ENCODE results near the gene P2RX7.

Gene P2RX7

DNA sequence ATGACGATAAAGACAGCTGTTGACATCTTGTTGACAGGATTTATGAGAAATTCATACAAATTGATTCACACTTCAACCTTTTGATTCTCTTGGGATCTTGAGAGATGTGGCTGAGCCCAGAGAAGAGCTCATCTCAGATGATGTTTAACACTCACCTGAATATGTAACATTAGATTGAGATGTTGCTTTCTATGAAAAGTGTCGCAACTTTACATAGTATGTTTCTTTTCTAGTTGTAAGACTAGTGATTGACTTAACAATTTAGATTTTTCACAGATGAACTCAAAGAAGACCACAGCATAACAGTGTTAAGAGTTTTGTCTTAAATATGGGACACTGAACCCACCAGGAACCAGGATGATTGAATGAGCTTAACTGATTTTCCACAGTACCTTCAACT, 40.6 kb upstream of the P2RX7 start:
- ChIA-PET CTCF (interaction anchor here (1.1 to 4.6 kb wide), 4 partner anchors 32 to 509 kb away, joined by 3 to 25 read pairs (median 5); no protein-coding TSS in a partner anchor), POLR2A (interaction anchor here (0.7 kb wide), 1 partner anchor 32 kb away, joined by 3 read pairs; no protein-coding TSS in a partner anchor)
- no peak for DNase-seq (ENCODE audit: extremely low spot score)
- TF ChIP-seq, protein P1, sequence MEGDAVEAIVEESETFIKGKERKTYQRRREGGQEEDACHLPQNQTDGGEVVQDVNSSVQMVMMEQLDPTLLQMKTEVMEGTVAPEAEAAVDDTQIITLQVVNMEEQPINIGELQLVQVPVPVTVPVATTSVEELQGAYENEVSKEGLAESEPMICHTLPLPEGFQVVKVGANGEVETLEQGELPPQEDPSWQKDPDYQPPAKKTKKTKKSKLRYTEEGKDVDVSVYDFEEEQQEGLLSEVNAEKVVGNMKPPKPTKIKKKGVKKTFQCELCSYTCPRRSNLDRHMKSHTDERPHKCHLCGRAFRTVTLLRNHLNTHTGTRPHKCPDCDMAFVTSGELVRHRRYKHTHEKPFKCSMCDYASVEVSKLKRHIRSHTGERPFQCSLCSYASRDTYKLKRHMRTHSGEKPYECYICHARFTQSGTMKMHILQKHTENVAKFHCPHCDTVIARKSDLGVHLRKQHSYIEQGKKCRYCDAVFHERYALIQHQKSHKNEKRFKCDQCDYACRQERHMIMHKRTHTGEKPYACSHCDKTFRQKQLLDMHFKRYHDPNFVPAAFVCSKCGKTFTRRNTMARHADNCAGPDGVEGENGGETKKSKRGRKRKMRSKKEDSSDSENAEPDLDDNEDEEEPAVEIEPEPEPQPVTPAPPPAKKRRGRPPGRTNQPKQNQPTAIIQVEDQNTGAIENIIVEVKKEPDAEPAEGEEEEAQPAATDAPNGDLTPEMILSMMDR (IDR thresholded peaks at IDR 0.05; ENCODE audit: control extremely low read depth, extremely low read depth, low read depth, missing control alignments), result no peak

DNA sequence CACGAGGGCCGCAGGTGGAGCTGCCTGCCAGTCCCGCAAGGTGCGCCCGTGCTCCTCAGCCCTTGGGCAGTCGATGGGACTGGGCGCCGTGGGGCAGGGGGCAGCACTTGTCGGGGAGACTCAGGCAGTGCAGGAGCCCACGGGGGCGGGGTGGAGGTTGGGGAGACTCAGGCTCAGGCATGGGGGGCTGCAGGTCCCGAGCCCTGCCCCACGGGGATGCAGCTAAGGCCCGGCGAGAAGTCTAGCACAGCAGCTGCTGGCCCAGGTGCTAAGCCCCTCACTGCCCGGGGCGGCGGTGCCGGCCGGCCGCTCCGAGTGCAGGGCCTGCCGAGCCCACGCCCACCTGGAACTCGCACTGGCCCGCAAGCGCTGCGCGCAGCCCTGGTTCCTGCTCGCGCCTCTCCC, 39.2 kb upstream of the P2RX7 start:
- ChIA-PET CTCF (interaction anchor here (1.3 to 4.6 kb wide), 2 partner anchors 33 to 444 kb away, joined by 3 to 25 read pairs; no protein-coding TSS in a partner anchor), POLR2A (no interaction called here)
- no peak for DNase-seq (ENCODE audit: extremely low spot score)
- TF ChIP-seq, protein P1 (IDR thresholded peaks at IDR 0.05; ENCODE audit: control extremely low read depth, extremely low read depth, low read depth, missing control alignments), result no peak

DNA sequence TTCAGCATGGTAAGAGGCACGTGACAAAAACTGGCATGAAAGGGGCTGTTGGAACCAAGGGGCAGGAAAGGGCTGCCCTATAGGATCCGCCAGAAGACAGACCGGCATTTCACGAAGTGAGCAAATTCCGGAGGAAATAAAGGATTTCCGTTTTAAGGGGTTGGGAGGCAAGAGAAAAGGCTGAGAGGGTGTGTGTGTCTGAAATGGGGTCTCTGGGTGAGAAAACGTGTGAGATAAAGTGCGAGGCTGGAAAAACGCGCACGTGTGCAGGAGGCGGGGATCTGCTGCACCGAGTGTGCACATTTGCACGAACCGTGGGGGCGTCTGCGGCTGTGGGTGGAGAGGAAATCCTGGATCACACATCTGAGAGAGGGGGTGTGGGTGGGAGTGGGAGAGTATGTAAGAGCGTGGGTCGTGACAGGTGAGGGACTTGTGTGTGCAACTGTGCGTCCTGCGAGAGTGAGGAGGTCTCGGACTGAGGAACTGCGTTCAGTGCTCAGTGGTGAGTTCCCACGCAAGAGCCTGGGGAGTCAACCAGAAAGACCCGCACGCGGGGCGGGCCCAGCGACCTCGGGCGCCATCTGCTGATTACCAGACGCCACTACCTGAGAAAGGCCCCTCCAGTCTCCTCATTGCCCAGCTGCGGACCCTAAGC, 37.0 kb upstream of the P2RX7 start:
- ChIA-PET POLR2A (no interaction called here), CTCF (interaction anchor here (0.6 to 2.1 kb wide), 17 partner anchors 19 to 513 kb away, joined by 3 to 8 read pairs (median 3); partner anchors contain the start of gene P2RX7)
- peak; percentile 89 for DNase-seq (ENCODE audit: extremely low spot score)
- TF ChIP-seq, protein P1 (IDR thresholded peaks at IDR 0.05; ENCODE audit: control extremely low read depth, extremely low read depth, low read depth, missing control alignments), result peak; percentile 74

DNA sequence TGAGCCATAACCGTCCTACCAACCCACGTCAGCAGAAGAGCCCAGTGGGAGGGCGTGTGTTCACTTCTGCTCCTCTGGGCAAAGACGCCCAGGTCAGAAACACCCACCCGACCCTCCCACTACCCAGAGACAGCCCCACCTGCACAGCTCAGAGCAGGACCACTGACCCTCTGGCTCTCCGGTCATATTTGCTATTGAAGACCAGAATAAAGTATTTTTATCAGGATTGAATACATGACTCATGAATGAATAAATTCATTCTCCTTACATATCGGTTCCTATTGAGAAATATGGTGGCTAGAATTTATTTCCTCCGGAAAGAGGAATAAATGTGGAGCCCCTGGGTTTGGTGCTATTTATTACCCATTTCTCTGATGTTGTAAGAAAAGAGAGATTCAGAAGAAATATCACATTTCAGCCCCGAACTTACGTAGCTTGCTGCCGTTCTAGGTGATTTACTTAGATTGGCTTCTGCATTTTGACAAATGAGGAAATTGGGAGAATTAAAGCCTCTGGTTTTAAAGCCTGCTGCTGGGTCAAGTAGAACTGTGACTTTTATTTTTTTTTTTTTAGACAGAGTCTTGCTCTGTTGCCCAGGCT, 36.4 kb upstream of the P2RX7 start:
- ChIA-PET POLR2A (no interaction called here), CTCF (interaction anchor here (0.6 to 2.1 kb wide), 17 partner anchors 19 to 513 kb away, joined by 3 to 8 read pairs (median 3); partner anchors contain the start of gene P2RX7)
- no peak for DNase-seq (ENCODE audit: extremely low spot score)

DNA sequence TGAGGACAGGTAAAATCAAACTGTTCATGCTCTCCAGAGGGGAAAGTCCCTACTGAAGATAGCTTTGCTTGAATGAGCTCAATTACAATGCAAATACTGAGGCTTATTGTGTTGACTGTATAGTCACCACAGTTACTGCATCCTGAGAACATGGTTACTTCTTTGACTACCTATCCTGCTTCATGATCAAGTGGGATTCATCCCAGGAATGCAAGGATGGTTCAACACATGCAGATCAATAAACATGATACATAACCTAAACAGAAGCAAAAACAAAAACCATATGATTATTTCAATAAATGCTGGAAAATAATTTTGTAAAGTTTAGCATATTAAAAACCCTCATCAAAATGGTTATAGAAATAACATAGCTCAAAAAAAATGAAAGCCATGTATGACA, 32.9 kb upstream of the P2RX7 start:
- CTCF ChIA-PET, result interaction anchor here (1.7 to 2.3 kb wide), 2 partner anchors 11 to 40 kb away, joined by 4 to 8 read pairs; no protein-coding TSS in a partner anchor
- no peak for DNase-seq (ENCODE audit: extremely low spot score)
- POLR2A ChIA-PET, result no interaction called here
- TF ChIP-seq, protein P1 (IDR thresholded peaks at IDR 0.05; ENCODE audit: control extremely low read depth, extremely low read depth, low read depth, missing control alignments), result no peak

More for the DNA sequence above, 36.4 kb upstream of the P2RX7 start:
- TF ChIP-seq, protein P1 (IDR thresholded peaks at IDR 0.05; ENCODE audit: control extremely low read depth, extremely low read depth, low read depth, missing control alignments), result no peak

DNA sequence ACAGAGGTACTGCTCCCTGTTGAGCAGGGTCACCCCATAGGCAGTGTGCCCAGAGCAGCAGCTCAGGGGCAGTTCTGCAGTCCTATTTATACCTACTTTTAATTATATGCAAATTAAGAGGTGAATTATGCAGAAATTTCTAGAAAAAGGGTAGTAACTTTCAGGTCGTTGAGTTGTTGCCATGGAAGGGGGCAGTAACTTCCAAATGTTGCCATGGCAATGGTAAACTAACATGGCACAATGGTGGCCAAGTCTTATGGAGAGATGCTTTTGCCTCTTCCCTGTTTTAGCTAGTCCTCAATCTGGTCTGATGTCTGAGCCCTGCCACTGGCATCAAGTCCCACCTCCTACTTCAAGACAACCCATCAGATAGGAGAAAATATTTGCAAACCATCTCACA, 30.4 kb upstream of the P2RX7 start:
- POLR2A ChIA-PET, result interaction anchor here (0.6 kb wide), 1 partner anchor 936 kb away, joined by 3 read pairs; no protein-coding TSS in a partner anchor
- TF ChIP-seq, protein P1 (IDR thresholded peaks at IDR 0.05; ENCODE audit: control extremely low read depth, extremely low read depth, low read depth, missing control alignments), result no peak
- DNase-seq (ENCODE audit: extremely low spot score), result no peak
- CTCF ChIA-PET, result interaction anchor here (1.4 to 2.3 kb wide), 3 partner anchors 9 to 454 kb away, joined by 3 to 8 read pairs (median 4); no protein-coding TSS in a partner anchor
